Measurements from ENCODE around the gene GAS7. TPM values are rescaled to one million over a fixed set of nuclear protein-coding genes. Genes with fewer than 3 reads are reported as not detected.

Gene GAS7
- total RNA-seq, 1 experiment from 2014 or later = 4.1 TPM

- Histone ChIP-seq H3K36me3 (ENCODE audit: control insufficient read depth in 1 of 2, insufficient read depth in 2 of 2, low read length in 2 of 2) (no peaks in the 10 kb centered on the region), H4K20me1 (ENCODE audit: insufficient read depth) (no peaks in the 10 kb centered on the region), H3K79me2 (ENCODE audit: insufficient read depth, low read length) (no peaks in the 10 kb centered on the region), H3K4me2 (ENCODE audit: low read length) (no peak overlapping the region), H3K9me3 (ENCODE audit: control insufficient read depth in 1 of 2, insufficient read depth in 1 of 2, low read depth in 1 of 2, low read length in 2 of 2) (no peaks in the 10 kb centered on the region), H3K9me2 (ENCODE audit: insufficient read depth) (no peaks in the 10 kb centered on the region), H2AFZ (ENCODE audit: low read depth, low read length, poor library complexity, severe bottlenecking) (no peak overlapping the region), H3K4me1 (ENCODE audit: control insufficient read depth in 1 of 2, insufficient read depth in 2 of 2, low read length in 2 of 2) (no peaks in the 10 kb centered on the region), H3K4me3 (replicated peaks in 1 of 2; ENCODE audit: low read depth in 1 of 2, low read length in 2 of 2) (no peak overlapping the region), H3K27me3 (ENCODE audit: insufficient read depth, low read length) (no peaks in the 10 kb centered on the region), H3K9ac (ENCODE audit: low read length) (no peak overlapping the region), H3K27ac (ENCODE audit: low read depth, low read length) (no peak overlapping the region)
- ChIA-PET POLR2A (no interaction called here), RAD21 (ENCODE audit: low non-redundant PET in 1 of 2, low total read pairs in 2 of 2, uncharacterized antibody in 2 of 2, unreplicated experiment in 2 of 2) (no interaction called here), CTCF (no interaction called here)
- no peak for TF ChIP-seq POLR2AphosphoS5 (IDR thresholded peaks at IDR 0.05; ENCODE audit: low read depth, low read length)
- TF ChIP-seq EZH2 (IDR thresholded peaks at IDR 0.05) = no peak
- TF ChIP-seq SRF (IDR thresholded peaks at IDR 0.05; ENCODE audit: low read depth) = no peak
- TF ChIP-seq ELF1 (IDR thresholded peaks at IDR 0.05; ENCODE audit: borderline replicate concordance, low read depth) = no peak
- no peak for TF ChIP-seq ZBTB33 (IDR thresholded peaks at IDR 0.05; ENCODE audit: extremely low read depth, insufficient replicate concordance, low read length)
- no peak for TF ChIP-seq FOSL1 (IDR thresholded peaks at IDR 0.05; ENCODE audit: low read depth)
- TF ChIP-seq YY1 (IDR thresholded peaks at IDR 0.05; ENCODE audit: extremely low read depth, insufficient replicate concordance, low read depth, low read length) = no peak
- TF ChIP-seq JUND (IDR thresholded peaks at IDR 0.05) = no peak
- no peak for TF ChIP-seq CBX3 (IDR thresholded peaks at IDR 0.05; ENCODE audit: low read depth)
- DNase-seq (ENCODE audit: low read depth, low spot score) (no peak), ATAC-seq (no peak)
- no TSS peak for BruUV-seq (replicated peaks)
- intact Hi-C loops (cut with micrococcal nuclease) = no loop called here
Observed at GRCh38 chr17:10217916-10218315, 19.5 kb upstream of the GAS7 start.

Data from HCT116 (cell line).